ENCODE measurements around the gene HOXD13. TPM values are rescaled to one million over a fixed set of nuclear protein-coding genes. Genes with fewer than 3 reads are reported as not detected.
A peak's percentile ranks its signal among the peaks of the same experiment; 100 is the strongest.

The HOXD13 gene
- total RNA-seq, 1 donor from 2014 or later: not detected

- DNase-seq (ENCODE audit: low spot score): peak; percentile 8
- H3K36me3 Mint-ChIP-seq (ENCODE audit: low read depth, unreplicated experiment): no peaks in the 10 kb centered on the region
- peaks cover 52% of the 10 kb centered on the region for H3K27me3 Mint-ChIP-seq (ENCODE audit: unreplicated experiment)
- H3K4me3 Mint-ChIP-seq (ENCODE audit: unreplicated experiment): no peak overlapping the region
- H3K9me3 Mint-ChIP-seq (ENCODE audit: unreplicated experiment): no peaks in the 10 kb centered on the region
- H3K4me1 Mint-ChIP-seq (ENCODE audit: unreplicated experiment): peaks cover 22% of the 10 kb centered on the region
- TF ChIP-seq, protein P1, sequence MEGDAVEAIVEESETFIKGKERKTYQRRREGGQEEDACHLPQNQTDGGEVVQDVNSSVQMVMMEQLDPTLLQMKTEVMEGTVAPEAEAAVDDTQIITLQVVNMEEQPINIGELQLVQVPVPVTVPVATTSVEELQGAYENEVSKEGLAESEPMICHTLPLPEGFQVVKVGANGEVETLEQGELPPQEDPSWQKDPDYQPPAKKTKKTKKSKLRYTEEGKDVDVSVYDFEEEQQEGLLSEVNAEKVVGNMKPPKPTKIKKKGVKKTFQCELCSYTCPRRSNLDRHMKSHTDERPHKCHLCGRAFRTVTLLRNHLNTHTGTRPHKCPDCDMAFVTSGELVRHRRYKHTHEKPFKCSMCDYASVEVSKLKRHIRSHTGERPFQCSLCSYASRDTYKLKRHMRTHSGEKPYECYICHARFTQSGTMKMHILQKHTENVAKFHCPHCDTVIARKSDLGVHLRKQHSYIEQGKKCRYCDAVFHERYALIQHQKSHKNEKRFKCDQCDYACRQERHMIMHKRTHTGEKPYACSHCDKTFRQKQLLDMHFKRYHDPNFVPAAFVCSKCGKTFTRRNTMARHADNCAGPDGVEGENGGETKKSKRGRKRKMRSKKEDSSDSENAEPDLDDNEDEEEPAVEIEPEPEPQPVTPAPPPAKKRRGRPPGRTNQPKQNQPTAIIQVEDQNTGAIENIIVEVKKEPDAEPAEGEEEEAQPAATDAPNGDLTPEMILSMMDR (IDR thresholded peaks at IDR 0.05; ENCODE audit: unreplicated experiment): no peak
- no peak overlapping the region for H3K27ac Mint-ChIP-seq (ENCODE audit: unreplicated experiment)
Observed at GRCh38 chr2:176100547-176101140, 8.1 kb downstream of the HOXD13 start.

GRCh38 chr2:176101216-176101830 is 8.8 kb downstream of the HOXD13 start:
- H3K27ac Mint-ChIP-seq (ENCODE audit: unreplicated experiment): no peak overlapping the region
- H3K4me3 Mint-ChIP-seq (ENCODE audit: unreplicated experiment): no peak overlapping the region
- peaks cover 59% of the 10 kb centered on the region for H3K27me3 Mint-ChIP-seq (ENCODE audit: unreplicated experiment)
- TF ChIP-seq, protein P1 (IDR thresholded peaks at IDR 0.05; ENCODE audit: unreplicated experiment): no peak
- no peaks in the 10 kb centered on the region for H3K9me3 Mint-ChIP-seq (ENCODE audit: unreplicated experiment)
- peaks cover 27% of the 10 kb centered on the region for H3K4me1 Mint-ChIP-seq (ENCODE audit: unreplicated experiment)
- DNase-seq (ENCODE audit: low spot score): no peak
- no peaks in the 10 kb centered on the region for H3K36me3 Mint-ChIP-seq (ENCODE audit: low read depth, unreplicated experiment)

DNA sequence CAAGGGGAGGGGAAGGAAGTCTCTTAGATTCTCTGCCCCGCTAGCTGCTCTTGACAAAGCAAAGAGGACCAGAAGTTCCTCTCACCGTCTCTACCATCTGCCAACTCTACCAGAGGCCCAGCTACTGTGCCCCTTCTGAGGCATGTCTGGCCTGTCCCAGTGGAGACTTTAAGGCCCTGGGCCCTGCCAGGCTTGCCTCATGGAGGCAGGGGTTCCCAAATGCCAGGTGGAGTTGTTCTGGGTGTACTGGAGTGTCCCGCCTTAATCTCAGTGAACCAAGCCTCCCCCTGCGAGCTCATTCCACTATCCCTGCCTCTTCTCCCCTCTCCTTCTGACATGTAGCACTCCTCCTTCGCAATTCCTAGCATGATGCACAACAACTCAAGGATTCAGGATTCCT is 9.3 kb downstream of the HOXD13 start:
- no peaks in the 10 kb centered on the region for H3K9me3 Mint-ChIP-seq (ENCODE audit: unreplicated experiment)
- DNase-seq (ENCODE audit: low spot score): no peak
- H3K4me1 Mint-ChIP-seq (ENCODE audit: unreplicated experiment): peaks cover 25% of the 10 kb centered on the region
- TF ChIP-seq, protein P1 (IDR thresholded peaks at IDR 0.05; ENCODE audit: unreplicated experiment): no peak
- H3K36me3 Mint-ChIP-seq (ENCODE audit: low read depth, unreplicated experiment): no peaks in the 10 kb centered on the region
- H3K27me3 Mint-ChIP-seq (ENCODE audit: unreplicated experiment): peaks cover 61% of the 10 kb centered on the region
- no peak overlapping the region for H3K4me3 Mint-ChIP-seq (ENCODE audit: unreplicated experiment)
- no peak overlapping the region for H3K27ac Mint-ChIP-seq (ENCODE audit: unreplicated experiment)

DNA sequence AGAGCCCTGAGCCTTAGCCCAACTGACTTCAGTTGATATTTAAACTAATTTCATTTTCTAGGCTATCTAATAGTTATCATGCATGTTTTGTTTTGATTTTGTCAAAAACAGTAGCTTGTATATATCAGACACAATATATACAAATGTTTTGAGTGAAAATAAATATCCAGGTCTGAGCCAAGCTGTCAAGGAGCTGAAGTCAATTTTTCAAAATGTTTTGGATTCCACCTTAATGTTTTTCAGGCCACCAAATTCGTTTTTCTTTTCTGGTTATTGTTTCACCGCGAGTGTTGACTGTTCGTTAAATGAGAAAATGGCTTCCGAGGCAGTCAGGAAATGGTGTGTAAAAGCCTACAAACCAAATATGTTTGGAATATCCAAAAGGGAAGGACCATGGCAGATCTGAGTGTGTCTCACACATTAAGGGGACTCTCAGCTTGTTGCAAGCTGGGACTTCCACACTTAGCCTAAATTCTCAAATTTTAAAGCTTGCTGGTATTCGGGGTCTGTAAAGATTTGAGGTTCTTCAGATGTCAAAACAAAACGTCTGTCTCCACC is 9.9 kb downstream of the HOXD13 start:
- H3K27ac Mint-ChIP-seq (ENCODE audit: unreplicated experiment): no peak overlapping the region
- no peak for DNase-seq (ENCODE audit: low spot score)
- peaks cover 27% of the 10 kb centered on the region for H3K4me1 Mint-ChIP-seq (ENCODE audit: unreplicated experiment)
- H3K27me3 Mint-ChIP-seq (ENCODE audit: unreplicated experiment): peaks cover 65% of the 10 kb centered on the region
- H3K4me3 Mint-ChIP-seq (ENCODE audit: unreplicated experiment): no peak overlapping the region
- H3K36me3 Mint-ChIP-seq (ENCODE audit: low read depth, unreplicated experiment): no peaks in the 10 kb centered on the region
- no peaks in the 10 kb centered on the region for H3K9me3 Mint-ChIP-seq (ENCODE audit: unreplicated experiment)
- TF ChIP-seq, protein P1 (IDR thresholded peaks at IDR 0.05; ENCODE audit: unreplicated experiment): no peak

- peaks cover 20% of the 10 kb centered on the region for H3K4me1 Mint-ChIP-seq (ENCODE audit: unreplicated experiment)
- no peak overlapping the region for H3K4me3 Mint-ChIP-seq (ENCODE audit: unreplicated experiment)
- no peak for DNase-seq (ENCODE audit: low spot score)
- H3K27me3 Mint-ChIP-seq (ENCODE audit: unreplicated experiment): peaks cover 58% of the 10 kb centered on the region
- TF ChIP-seq, protein P1 (IDR thresholded peaks at IDR 0.05; ENCODE audit: unreplicated experiment): no peak
- no peaks in the 10 kb centered on the region for H3K9me3 Mint-ChIP-seq (ENCODE audit: unreplicated experiment)
- H3K36me3 Mint-ChIP-seq (ENCODE audit: low read depth, unreplicated experiment): no peaks in the 10 kb centered on the region
- no peak overlapping the region for H3K27ac Mint-ChIP-seq (ENCODE audit: unreplicated experiment)
Observed at GRCh38 chr2:176103194-176103593, 10.7 kb downstream of the HOXD13 start.

Measured in endothelial cell (in vitro differentiated cells).